ENCODE measurements around the gene CHKA.

- no peak for TF ChIP-seq SUZ12 (IDR thresholded peaks at IDR 0.05; ENCODE audit: low read length)
- no peak for TF ChIP-seq BRCA1 (IDR thresholded peaks at IDR 0.05; ENCODE audit: low read depth, low read length)
- no peak for TF ChIP-seq JUN (IDR thresholded peaks at IDR 0.05; ENCODE audit: low read depth, low read length)
- no peak for TF ChIP-seq CTCF (IDR thresholded peaks at IDR 0.05; ENCODE audit: control extremely low read depth in 1 of 3, insufficient read depth in 1 of 3, low read depth in 1 of 3, low read length in 3 of 3)
- no peak for TF ChIP-seq EZH2 (IDR thresholded peaks at IDR 0.05; ENCODE audit: low read depth, low read length, severe bottlenecking)
- TF ChIP-seq YY1 (IDR thresholded peaks at IDR 0.05; ENCODE audit: low read depth, low read length): no peak
These were observed 68.9 kb downstream of the CHKA start for GRCh38 chr11:68052137-68052873.

Measured in H1 (cell line).